ENCODE data around the gene ENTREP1.

The ENTREP1 gene

DNA sequence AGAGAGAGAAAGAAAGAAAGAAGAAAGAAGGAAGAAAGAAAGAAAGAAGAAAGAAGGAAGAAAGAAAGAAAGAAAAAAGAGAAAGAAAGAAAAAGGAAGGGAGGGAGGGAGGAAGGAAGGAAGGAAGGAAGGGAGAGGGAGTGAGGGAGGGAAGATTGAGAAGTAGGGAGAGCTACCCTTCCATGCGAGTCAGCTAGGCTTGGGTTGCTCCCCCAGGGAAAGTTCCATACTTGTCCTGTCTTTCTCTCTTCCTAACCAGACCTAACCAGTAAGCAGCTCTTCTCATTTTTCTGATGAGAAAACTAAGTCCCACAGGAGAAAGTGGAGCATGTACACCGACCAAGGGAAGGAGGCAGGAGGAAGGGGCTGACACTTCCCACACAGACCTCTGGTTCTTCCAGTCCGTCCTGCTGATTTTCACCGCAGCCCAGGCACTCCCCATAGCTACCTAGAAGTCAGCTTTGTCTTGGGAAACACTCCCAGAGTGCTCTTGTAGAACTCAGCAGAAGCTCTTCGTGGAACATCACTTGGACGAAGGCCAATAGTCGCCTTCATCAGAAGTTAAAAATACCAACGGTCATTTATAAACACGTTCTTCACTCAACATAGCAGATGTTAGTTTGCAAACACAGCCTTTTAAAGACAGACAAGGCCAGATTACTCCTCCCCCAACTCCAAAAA lies 29.0 kb upstream of the ENTREP1 start:
- TF ChIP-seq, protein P1, sequence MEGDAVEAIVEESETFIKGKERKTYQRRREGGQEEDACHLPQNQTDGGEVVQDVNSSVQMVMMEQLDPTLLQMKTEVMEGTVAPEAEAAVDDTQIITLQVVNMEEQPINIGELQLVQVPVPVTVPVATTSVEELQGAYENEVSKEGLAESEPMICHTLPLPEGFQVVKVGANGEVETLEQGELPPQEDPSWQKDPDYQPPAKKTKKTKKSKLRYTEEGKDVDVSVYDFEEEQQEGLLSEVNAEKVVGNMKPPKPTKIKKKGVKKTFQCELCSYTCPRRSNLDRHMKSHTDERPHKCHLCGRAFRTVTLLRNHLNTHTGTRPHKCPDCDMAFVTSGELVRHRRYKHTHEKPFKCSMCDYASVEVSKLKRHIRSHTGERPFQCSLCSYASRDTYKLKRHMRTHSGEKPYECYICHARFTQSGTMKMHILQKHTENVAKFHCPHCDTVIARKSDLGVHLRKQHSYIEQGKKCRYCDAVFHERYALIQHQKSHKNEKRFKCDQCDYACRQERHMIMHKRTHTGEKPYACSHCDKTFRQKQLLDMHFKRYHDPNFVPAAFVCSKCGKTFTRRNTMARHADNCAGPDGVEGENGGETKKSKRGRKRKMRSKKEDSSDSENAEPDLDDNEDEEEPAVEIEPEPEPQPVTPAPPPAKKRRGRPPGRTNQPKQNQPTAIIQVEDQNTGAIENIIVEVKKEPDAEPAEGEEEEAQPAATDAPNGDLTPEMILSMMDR (IDR thresholded peaks at IDR 0.05): no peak

GRCh38 chr9:69297300-69297980 lies 27.6 kb upstream of the ENTREP1 start:
- TF ChIP-seq, protein P1 (IDR thresholded peaks at IDR 0.05): no peak

GRCh38 chr9:69299315-69299714 lies 25.7 kb upstream of the ENTREP1 start:
- TF ChIP-seq, protein P1 (IDR thresholded peaks at IDR 0.05): no peak

DNA sequence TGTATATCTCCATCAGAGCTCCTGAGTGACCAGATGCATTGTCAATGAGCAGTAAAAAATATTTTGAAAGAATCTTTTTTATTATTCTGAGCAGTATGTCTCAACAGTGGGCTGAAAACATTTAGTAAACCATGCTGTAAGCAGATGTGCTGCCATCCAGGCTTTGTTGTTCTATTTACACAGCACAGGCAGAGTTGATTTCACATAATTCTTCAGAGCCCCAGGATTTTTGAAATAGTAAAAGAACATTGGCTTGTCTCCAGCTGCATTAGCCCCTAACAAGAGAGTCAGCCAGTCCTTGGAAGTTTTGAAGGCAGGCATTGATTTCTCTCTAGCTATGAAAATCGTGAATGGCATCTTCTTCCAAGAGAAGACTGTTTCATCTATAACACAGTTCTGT lies 25.2 kb upstream of the ENTREP1 start:
- TF ChIP-seq, protein P1 (IDR thresholded peaks at IDR 0.05): no peak

DNA sequence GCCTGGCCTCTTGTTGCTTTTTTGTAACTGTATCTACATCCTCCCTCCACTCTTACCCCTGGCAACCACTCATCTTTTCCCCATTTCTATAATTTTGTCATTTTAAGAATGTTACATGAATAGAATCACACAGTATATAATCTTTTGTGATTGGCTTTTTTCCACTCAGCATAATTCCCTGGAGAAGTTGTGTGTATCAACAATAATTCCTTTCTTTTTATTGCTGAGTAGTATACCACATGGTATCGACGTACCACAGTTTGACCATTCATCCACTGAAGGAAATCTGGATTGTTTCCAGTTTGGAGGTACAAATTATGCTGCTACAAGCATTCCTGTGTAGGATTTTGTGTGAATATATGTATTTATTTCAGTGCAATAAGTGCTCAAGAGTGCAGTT lies 21.7 kb upstream of the ENTREP1 start:
- TF ChIP-seq, protein P1 (IDR thresholded peaks at IDR 0.05): no peak

DNA sequence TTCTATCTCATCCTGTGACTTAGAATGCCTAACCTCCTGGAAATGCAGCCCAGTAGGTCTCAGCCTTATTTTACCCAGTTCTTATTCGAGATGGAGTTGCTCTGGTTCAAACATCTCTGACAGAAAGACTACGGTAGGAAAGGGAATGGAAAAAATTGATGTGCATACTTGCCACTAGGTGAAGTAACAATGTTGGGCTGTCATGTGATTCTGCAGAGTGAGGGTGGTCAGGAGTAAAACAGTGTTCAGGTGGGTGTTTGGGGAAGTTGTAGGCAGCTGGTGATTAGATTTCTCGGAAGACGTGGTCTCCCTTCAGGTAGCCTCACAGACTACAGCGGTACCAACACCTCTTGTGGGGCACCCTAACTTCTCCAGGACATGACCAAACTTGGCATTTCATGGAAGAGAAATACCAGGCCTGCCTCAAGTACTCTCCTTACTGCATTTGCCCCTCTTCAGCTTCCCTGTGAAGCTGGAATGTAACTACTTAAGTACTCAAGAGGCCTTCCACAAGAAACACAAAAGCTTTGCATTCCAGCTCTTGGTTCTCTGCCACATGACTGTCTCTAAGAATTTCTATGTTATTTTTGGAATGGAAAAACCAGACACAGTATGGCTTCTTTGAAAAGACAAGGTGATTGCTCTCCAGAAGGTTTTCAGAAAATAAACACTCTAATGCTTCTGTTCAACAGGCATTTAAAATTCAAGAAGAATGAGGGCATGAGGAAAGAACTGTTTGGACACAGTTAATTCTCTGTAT lies 17.4 kb upstream of the ENTREP1 start:
- TF ChIP-seq, protein P1 (IDR thresholded peaks at IDR 0.05): no peak

- TF ChIP-seq, protein P1 (IDR thresholded peaks at IDR 0.05): no peak
These were observed 16.6 kb upstream of the ENTREP1 start for GRCh38 chr9:69308206-69308931.
